BLaER1 treated with 17β-estradiol and CSF1 and Interleukin-3, amounts not matched to agents 10 nM and 100 nM (cell line): Measurements from ENCODE around the gene HELZ2.

Experiments
- H3K27ac ChIP-seq, 11 experiments: shearing (Covaris generic); formaldehyde crosslinking; 2 replicates each; pipeline ENCODE4 v1.8.1; 2022
- H3K27me3 ChIP-seq, 11 experiments: shearing (Covaris generic); formaldehyde crosslinking; 2 replicates each; pipeline ENCODE4 v1.8.1; 2022
- H3K36me3 ChIP-seq, 11 experiments: shearing (Covaris generic); formaldehyde crosslinking; 2 replicates each; pipeline ENCODE4 v1.8.1; 2022
- H3K4me1 ChIP-seq, 10 experiments: shearing (Covaris generic); formaldehyde crosslinking; 2 replicates each; pipeline ENCODE4 v1.8.1; 2022
- H3K4me2 ChIP-seq, 11 experiments: shearing (Covaris generic); formaldehyde crosslinking; 2 replicates each; pipeline ENCODE4 v1.8.1; 2022
- H3K4me3 ChIP-seq, 10 experiments: shearing (Covaris generic); formaldehyde crosslinking; 2 replicates each; pipeline ENCODE4 v1.8.1; 2022
- H3K9ac ChIP-seq, 11 experiments: shearing (Covaris generic); formaldehyde crosslinking; 2 replicates each; pipeline ENCODE4 v1.8.1; 2022
- H3K9me3 ChIP-seq, 11 experiments: shearing (Covaris generic); formaldehyde crosslinking; replicated peaks in 1 of 11; 2 replicates each; pipeline ENCODE4 v1.8.1; 2022
- H4K20me1 ChIP-seq, 11 experiments: shearing (Covaris generic); formaldehyde crosslinking; 2 replicates each; pipeline ENCODE4 v1.8.1; 2022
- Cebpa-rat ChIP-seq, 11 experiments: shearing (Covaris generic); IDR thresholded peaks; 2 replicates each; pipeline ENCODE4 v1.8.1; 2022

The HELZ2 gene

GRCh38 chr20:63534831-63535651 lies 39.0 kb downstream of the HELZ2 start:
- Histone ChIP-seq H3K9ac (peak overlapping the region in 1 of 11 experiments; percentile 33; a peak in 1 of 22 replicates), H3K27ac (no peak overlapping the region), H3K36me3 (no peaks in the 10 kb centered on the region), H4K20me1 (peaks cover 0 to 38% (median 0%) of the 10 kb centered on the region in 11 experiments; a peak in 8 of 22 replicates), H3K4me2 (peak overlapping the region; percentile 32 to 79 (median 54); a peak in 20 of 22 replicates), H3K9me3 (no peaks in the 10 kb centered on the region), H3K4me1 (peaks cover 13 to 86% (median 67%) of the 10 kb centered on the region in 10 experiments), H3K4me3 (no peak overlapping the region), H3K27me3 (peaks cover 10 to 44% (median 23%) of the 10 kb centered on the region in 11 experiments; a peak in 20 of 22 replicates)
- no peak for TF ChIP-seq Cebpa-rat (IDR thresholded peaks at IDR 0.05)

GRCh38 chr20:63534427-63534830 lies 39.6 kb downstream of the HELZ2 start:
- no peak overlapping the region for H3K4me3 ChIP-seq
- H4K20me1 ChIP-seq = peaks cover 0 to 38% (median 0%) of the 10 kb centered on the region in 11 experiments; a peak in 8 of 22 replicates
- peak overlapping the region in 1 of 11 experiments; percentile 33; a peak in 1 of 22 replicates for H3K9ac ChIP-seq
- H3K27me3 ChIP-seq = peaks cover 10 to 38% (median 21%) of the 10 kb centered on the region in 11 experiments; a peak in 20 of 22 replicates
- no peak for TF ChIP-seq Cebpa-rat (IDR thresholded peaks at IDR 0.05)
- H3K36me3 ChIP-seq = no peaks in the 10 kb centered on the region
- H3K4me1 ChIP-seq = peaks cover 13 to 81% (median 61%) of the 10 kb centered on the region in 10 experiments
- no peak overlapping the region for H3K27ac ChIP-seq
- peak overlapping the region in 10 of 11 experiments; percentile 32 to 79 (median 55); a peak in 18 of 22 replicates for H3K4me2 ChIP-seq
- H3K9me3 ChIP-seq = no peaks in the 10 kb centered on the region

GRCh38 chr20:63533871-63534393 lies 40.1 kb downstream of the HELZ2 start:
- H3K4me1 ChIP-seq = peaks cover 13 to 76% (median 56%) of the 10 kb centered on the region in 10 experiments

GRCh38 chr20:63533388-63533787 lies 40.7 kb downstream of the HELZ2 start:
- no peak for TF ChIP-seq Cebpa-rat (IDR thresholded peaks at IDR 0.05)
- H3K9me3 ChIP-seq = no peaks in the 10 kb centered on the region
- peaks cover 0 to 42% (median 0%) of the 10 kb centered on the region in 11 experiments; a peak in 9 of 22 replicates for H4K20me1 ChIP-seq
- H3K9ac ChIP-seq = no peak overlapping the region
- H3K4me2 ChIP-seq = peak overlapping the region in 8 of 11 experiments; percentile 22 to 79 (median 58); a peak in 15 of 22 replicates
- H3K4me3 ChIP-seq = no peak overlapping the region
- peaks cover 8 to 31% (median 14%) of the 10 kb centered on the region in 11 experiments; a peak in 20 of 22 replicates for H3K27me3 ChIP-seq
- no peaks in the 10 kb centered on the region for H3K36me3 ChIP-seq
- H3K4me1 ChIP-seq = peaks cover 13 to 72% (median 53%) of the 10 kb centered on the region in 10 experiments
- no peak overlapping the region for H3K27ac ChIP-seq

More at GRCh38 chr20:63533871-63534393, 40.1 kb downstream of the HELZ2 start:
- peaks cover 10 to 33% (median 16%) of the 10 kb centered on the region in 11 experiments; a peak in 20 of 22 replicates for H3K27me3 ChIP-seq
- H3K36me3 ChIP-seq = no peaks in the 10 kb centered on the region
- H3K9ac ChIP-seq = no peak overlapping the region
- no peak overlapping the region for H3K27ac ChIP-seq
- no peak overlapping the region for H3K4me3 ChIP-seq
- peaks cover 0 to 39% (median 0%) of the 10 kb centered on the region in 11 experiments; a peak in 9 of 22 replicates for H4K20me1 ChIP-seq
- TF ChIP-seq Cebpa-rat (IDR thresholded peaks at IDR 0.05) = no peak
- no peaks in the 10 kb centered on the region for H3K9me3 ChIP-seq
- peak overlapping the region in 7 of 11 experiments; percentile 49 to 79 (median 61); a peak in 13 of 22 replicates for H3K4me2 ChIP-seq

GRCh38 chr20:63532449-63532971 lies 41.5 kb downstream of the HELZ2 start:
- TF ChIP-seq Cebpa-rat (IDR thresholded peaks at IDR 0.05) = no peak
- H3K4me3 ChIP-seq = no peak overlapping the region
- H3K36me3 ChIP-seq = no peaks in the 10 kb centered on the region
- peaks cover 13 to 63% (median 49%) of the 10 kb centered on the region in 10 experiments for H3K4me1 ChIP-seq
- peaks cover 0 to 42% (median 0%) of the 10 kb centered on the region in 11 experiments; a peak in 9 of 22 replicates for H4K20me1 ChIP-seq
- H3K27me3 ChIP-seq = peaks cover 8 to 31% (median 14%) of the 10 kb centered on the region in 11 experiments; a peak in 20 of 22 replicates
- H3K27ac ChIP-seq = no peak overlapping the region
- H3K9ac ChIP-seq = 0 out of 22 replicates have a peak overlapping the region, but pooled peaks of 1 of the 11 experiments have one; percentile 24
- H3K9me3 ChIP-seq = no peaks in the 10 kb centered on the region
- H3K4me2 ChIP-seq = peak overlapping the region in 8 of 11 experiments; percentile 5 to 79 (median 58); a peak in 12 of 22 replicates

- TF ChIP-seq Cebpa-rat (IDR thresholded peaks at IDR 0.05) = no peak
- Histone ChIP-seq H3K4me1 (peaks cover 8 to 56% (median 42%) of the 10 kb centered on the region in 10 experiments), H3K27me3 (peaks cover 8 to 31% (median 14%) of the 10 kb centered on the region in 11 experiments; a peak in 20 of 22 replicates), H3K4me3 (no peak overlapping the region), H4K20me1 (peaks cover 0 to 48% (median 0%) of the 10 kb centered on the region in 11 experiments; a peak in 10 of 22 replicates), H3K36me3 (no peaks in the 10 kb centered on the region), H3K9ac (no peak overlapping the region), H3K9me3 (no peaks in the 10 kb centered on the region), H3K4me2 (peak overlapping the region in 3 of 11 experiments; percentile 66 to 79 (median 74); a peak in 5 of 22 replicates), H3K27ac (no peak overlapping the region)
These were observed 42.2 kb downstream of the HELZ2 start for GRCh38 chr20:63531686-63532448.

GRCh38 chr20:63530788-63531160 lies 43.3 kb downstream of the HELZ2 start:
- Histone ChIP-seq H3K27ac (no peak overlapping the region), H3K4me1 (peaks cover 5 to 55% (median 41%) of the 10 kb centered on the region in 10 experiments; a peak in 19 of 20 replicates), H3K27me3 (peaks cover 8 to 31% (median 14%) of the 10 kb centered on the region in 11 experiments; a peak in 20 of 22 replicates)

More at GRCh38 chr20:63530788-63531160, 43.3 kb downstream of the HELZ2 start:
- peaks cover 0 to 54% (median 0%) of the 10 kb centered on the region in 11 experiments; a peak in 11 of 22 replicates for H4K20me1 ChIP-seq
- no peak overlapping the region for H3K4me3 ChIP-seq
- no peaks in the 10 kb centered on the region for H3K9me3 ChIP-seq
- H3K36me3 ChIP-seq = no peaks in the 10 kb centered on the region
- TF ChIP-seq Cebpa-rat (IDR thresholded peaks at IDR 0.05) = no peak
- H3K4me2 ChIP-seq = no peak overlapping the region
- no peak overlapping the region for H3K9ac ChIP-seq
